Right lobe of liver (tissue), 4 donors: Measurements from ENCODE around the gene GNB5.

Experiments used
- POLR2A ChIP-seq: fragments of 450-650 bp; IDR thresholded peaks from one replicate; pipeline ENCODE4 v1.6.1; 2017; ENCODE audit warnings: antibody characterized with exemption, mild to moderate bottlenecking
- TF ChIP-seq, protein P1 (sequence below), 4 donors: fragments of 200-600 bp in 3 of 4; fragments of 450-650 bp in 1 of 4; IDR thresholded peaks; one replicate each; pipeline versions ENCODE4 v1.5.1 to v1.8.0; 2016 to 2022; ENCODE audit warnings: antibody characterized with exemption in 4 of 4, mild to moderate bottlenecking in 2 of 4
- donor health status: DM: no; HTN: no; CAD: no.
- donor health status: DM: no; HTN: no; CAD: no.
- donor health status: DM: no; HTN: yes; CAD: no.

DNA sequence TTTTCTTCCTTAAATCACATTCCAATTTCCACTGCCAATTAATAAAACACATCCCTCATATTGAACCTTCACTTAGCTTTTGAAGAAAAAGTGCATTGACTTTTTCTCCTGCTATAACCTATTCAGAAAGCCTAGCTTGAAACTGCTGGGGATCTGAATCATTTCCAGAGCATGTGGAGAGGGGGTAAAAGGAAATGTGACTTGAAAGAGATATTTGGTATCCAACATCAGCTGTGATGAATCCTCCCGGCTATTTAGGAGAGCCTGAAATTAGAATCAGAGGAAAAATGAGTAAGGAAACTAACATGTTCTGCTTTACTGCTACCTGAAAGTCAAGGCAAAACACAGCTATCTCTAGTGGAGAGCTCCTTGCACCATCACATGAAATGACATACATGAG is 2.6 kb upstream of the GNB5 start:
- TF ChIP-seq POLR2A: no peak
- TF ChIP-seq, protein P1, sequence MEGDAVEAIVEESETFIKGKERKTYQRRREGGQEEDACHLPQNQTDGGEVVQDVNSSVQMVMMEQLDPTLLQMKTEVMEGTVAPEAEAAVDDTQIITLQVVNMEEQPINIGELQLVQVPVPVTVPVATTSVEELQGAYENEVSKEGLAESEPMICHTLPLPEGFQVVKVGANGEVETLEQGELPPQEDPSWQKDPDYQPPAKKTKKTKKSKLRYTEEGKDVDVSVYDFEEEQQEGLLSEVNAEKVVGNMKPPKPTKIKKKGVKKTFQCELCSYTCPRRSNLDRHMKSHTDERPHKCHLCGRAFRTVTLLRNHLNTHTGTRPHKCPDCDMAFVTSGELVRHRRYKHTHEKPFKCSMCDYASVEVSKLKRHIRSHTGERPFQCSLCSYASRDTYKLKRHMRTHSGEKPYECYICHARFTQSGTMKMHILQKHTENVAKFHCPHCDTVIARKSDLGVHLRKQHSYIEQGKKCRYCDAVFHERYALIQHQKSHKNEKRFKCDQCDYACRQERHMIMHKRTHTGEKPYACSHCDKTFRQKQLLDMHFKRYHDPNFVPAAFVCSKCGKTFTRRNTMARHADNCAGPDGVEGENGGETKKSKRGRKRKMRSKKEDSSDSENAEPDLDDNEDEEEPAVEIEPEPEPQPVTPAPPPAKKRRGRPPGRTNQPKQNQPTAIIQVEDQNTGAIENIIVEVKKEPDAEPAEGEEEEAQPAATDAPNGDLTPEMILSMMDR (IDR thresholded peaks at IDR 0.05): no peak
